ENCODE results near the gene ENG.

GRCh38 chr9:127769101-127769500, 85.4 kb downstream of the ENG start:
- no peak for TF ChIP-seq CTCF (IDR thresholded peaks at IDR 0.05)
- TF ChIP-seq POLR2AphosphoS5 (IDR thresholded peaks at IDR 0.05): no peak

Measured in stomach (tissue), 4 donors.